Inferior parietal cortex (tissue), 1 donor: ENCODE data around the gene ITPR2.
"Not testable (repeated sequence)": the region's sequence is repeated elsewhere in the genome, so short reads cannot be mapped to it uniquely, and the experiment has no call there.

Experiments used
- DNase-seq: peaks from one replicate; pipeline ENCODE4 v3.0.0-alpha.2; 2016; ENCODE audit errors: extremely low spot score

ITPR2 gene

DNA sequence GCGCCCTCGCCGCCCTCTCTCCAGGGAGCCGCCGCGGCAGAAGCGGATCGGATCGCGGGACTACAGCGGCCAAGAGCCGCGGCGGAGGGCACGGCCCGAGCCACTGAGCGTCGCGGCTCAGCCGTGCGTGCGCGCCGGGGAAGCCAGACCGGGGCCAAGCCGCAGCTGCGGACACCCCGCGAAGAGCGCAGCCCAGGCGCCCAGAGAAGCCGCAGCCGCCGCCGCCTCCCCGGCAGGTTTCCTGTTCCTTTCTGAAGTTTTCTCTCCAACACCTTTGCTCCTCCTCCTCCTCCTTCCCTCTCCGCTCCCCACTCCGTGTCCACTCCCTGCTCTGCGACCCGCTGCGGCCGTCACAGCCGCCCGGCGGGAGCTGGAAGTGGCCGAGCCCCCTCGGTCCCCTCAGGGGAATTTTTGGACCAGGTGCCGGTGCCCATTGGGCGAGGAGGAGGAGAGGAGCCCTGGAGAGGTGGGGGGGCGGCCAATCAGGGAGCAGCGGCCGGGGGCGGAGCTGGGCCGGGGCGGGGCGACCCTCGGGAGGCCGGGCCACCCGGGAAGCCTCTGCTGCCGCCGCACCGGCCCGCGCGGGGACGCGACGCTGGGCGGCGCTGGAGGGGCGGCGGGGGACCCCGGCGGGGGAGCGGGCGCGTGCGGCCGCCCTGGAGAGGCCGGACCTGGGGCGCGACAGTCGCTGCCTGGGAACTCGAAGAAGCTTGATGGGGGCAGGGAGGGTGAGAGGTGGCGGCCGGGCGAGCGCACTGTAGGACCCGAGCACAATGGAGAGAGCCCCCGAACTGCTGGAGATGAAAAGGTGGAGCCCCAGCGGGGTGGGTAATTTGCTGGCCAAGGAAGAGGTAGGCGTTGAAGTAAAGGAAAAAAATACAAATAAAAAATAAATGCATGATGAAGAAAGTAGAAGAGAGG is at the start of gene ITPR2:
TSS of gene ITPR2 (minus strand) at position 373 of the 921 bp plus-strand sequence. CDS start 413 bp downstream, outside the sequence.
- DNase-seq: peak; percentile 72

GRCh38 chr12:26880625-26881024 is 47.6 kb upstream of the ITPR2 start:
- no peak for DNase-seq

DNA sequence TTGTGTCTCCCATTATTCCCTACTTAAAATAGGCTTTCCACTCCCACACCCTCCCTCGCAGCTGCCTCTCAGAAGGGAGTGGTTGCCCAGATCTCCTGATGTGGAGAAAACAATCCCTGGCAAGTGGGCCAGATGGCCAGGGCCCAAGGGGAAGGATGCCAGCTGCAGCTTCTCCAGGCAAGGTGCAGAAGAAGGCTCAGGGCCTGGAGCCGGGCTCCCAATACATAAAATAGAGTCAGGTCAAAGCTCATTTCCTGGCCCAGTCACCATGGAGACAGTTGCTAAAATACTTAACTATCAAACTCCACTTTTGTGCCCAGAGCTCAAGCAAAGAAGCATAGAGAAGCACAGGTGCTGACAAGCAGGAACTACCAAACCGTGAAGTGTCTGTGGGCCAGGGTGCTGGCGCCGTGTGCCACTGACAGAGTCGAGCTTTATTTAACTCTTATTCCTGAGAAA is 45.7 kb upstream of the ITPR2 start:
- DNase-seq: peak; percentile 41

- no peak for DNase-seq
Observed at GRCh38 chr12:26874501-26875296, 41.7 kb upstream of the ITPR2 start.

- DNase-seq: no peak
Observed at GRCh38 chr12:26872625-26873024, 39.6 kb upstream of the ITPR2 start.

DNA sequence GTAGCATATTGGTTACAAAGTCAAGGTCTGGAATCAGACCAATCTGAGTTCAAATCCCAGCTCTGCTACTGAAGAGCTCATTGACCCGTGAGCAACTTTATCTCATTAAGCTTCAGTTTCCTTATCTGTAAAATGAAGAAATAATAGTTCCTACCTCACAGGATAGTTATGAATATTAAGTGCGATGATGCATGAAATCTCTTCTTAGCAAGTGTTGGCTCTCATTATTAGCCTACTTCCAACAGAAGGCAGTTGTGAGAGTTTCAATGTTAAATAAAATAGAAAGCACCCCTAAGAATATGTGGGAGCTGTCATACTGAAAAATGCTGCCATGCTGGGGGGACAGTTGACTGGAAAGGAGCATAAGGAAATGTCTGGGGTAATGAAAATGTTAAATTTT is 39.0 kb upstream of the ITPR2 start:
- DNase-seq: no peak

GRCh38 chr12:26870491-26871419 is 37.8 kb upstream of the ITPR2 start:
- DNase-seq: no peak

- DNase-seq: no peak
Observed at GRCh38 chr12:26869908-26870459, 37.0 kb upstream of the ITPR2 start.

GRCh38 chr12:26869104-26869494 is 36.1 kb upstream of the ITPR2 start:
- DNase-seq: no peak

GRCh38 chr12:26868447-26869103 is 35.6 kb upstream of the ITPR2 start:
- no peak for DNase-seq

- no peak for DNase-seq
Observed at GRCh38 chr12:26867080-26867479, 34.1 kb upstream of the ITPR2 start.

DNA sequence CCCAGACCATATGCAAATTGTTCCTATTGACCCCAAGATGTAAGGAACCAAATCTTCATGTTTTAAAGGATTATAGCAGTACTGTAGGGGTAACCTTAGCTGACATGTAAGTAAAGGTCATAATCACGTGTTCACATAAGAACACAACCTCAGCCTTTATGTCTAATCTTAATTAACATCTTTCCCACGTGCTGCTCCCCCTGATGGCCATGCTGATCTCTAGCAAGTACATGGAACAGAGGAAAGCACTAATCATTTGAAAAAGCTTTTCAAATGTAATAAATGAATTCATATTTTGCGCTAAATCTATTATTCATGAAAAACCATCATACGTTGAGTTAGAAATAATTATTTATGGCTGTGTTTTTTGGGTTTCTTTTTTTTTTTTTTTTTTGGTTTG is 30.5 kb upstream of the ITPR2 start:
- no peak for DNase-seq

DNA sequence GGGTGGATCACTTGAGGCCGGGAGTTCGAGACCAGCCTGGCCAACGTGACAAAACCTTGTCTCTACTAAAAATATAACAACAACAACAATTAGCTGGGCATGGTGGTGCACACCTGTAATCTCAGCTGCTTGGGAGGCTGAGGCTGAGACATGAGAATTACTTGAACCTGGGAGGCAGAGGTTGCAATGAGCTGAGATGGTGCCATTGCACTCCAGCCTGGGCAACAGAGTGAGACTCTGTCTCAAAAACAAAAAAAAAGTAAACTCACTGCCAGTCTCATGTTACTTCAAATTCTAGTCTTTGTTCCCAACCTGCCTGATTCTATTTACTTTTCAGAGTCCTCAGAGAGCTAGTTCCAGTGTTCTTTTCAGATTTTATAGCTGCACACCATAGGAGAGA is 29.8 kb upstream of the ITPR2 start:
- not testable (repeated sequence) for DNase-seq

DNA sequence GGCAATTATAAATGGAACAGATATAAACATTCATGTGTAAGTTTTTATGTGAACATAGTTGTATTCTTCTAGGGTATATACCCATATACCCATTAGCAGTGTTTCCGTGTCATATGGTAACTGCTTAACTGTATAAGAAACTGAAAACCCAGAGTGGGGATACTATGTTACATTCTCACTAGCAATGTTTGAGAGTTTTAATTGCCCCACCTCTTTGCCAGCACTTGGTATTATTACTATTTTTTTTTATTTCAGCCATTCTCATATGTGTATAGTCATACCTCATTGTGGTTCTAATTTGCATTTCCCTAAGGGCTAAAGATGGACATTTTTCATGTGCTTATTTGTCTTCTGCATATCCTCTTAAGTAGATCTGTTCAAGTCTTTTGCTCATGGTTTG is 28.7 kb upstream of the ITPR2 start:
- no peak for DNase-seq

- DNase-seq: no peak
Observed at GRCh38 chr12:26857465-26858176, 24.6 kb upstream of the ITPR2 start.

GRCh38 chr12:26855337-26855736 is 22.3 kb upstream of the ITPR2 start:
- DNase-seq: no peak

DNA sequence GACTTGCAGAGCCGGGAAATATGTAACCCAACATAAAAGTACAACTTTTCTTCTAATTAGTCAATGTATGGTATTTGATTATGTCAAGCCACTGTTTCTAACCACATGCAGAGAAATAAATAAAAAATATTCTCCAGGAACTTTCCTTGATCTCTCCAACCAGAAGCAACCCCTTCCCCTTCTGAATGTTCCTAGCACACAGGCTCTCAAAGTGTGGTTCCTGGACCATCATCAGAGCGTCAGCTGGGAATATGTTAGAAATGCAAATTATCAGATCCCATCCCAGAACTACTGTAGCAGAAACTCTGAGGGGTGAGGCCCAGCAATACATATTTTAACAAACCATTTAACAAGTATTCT is 21.0 kb upstream of the ITPR2 start:
- no peak for DNase-seq

- peak; percentile 79 for DNase-seq
Observed at GRCh38 chr12:26853303-26854030, 20.5 kb upstream of the ITPR2 start.

DNA sequence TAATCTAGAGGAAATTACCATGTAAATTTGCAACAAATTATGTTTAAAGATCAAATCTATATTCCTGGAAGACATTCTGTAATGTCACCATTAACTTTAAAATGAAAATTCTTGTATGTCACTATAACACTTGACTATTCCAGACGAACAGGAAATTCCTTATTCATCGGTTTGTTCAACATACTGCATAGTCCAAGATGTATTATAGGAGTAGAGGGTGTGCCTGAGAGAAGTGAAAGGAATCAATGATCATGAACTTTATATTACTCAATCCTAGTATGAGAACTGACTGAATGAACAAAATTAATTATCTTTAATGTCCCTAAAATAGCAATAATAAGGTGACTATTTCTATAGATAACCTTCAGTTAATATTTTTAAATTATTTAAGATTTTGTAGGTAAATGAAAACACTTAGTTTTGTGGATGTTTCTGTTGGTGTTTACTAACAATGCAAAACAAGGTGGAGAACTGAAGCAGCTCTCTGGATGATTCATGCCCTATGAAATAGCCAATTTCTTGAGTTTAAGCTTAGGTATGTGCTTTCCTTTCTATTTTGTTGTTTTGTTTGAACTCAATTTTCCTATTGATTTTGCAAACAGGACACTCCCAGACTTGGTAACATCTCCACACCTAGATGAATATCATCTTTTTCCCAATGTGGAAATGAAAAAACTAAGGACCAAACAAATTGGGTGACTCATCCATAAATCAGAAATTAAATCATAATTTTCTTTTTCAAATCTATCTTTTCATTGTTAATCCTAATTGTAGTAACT is 18.2 kb upstream of the ITPR2 start:
- DNase-seq: no peak
